Measurements from ENCODE around the gene F3. TPM values are rescaled to one million over a fixed set of nuclear protein-coding genes. Genes with fewer than 3 reads are reported as not detected.

The F3 gene
- polyA plus RNA-seq, 2 of the 4 experiments (the other 2 are of a cell fraction): 3.2 to 4.4 TPM

GRCh38 chr1:94565901-94566300 is 24.3 kb upstream of the F3 start:
- Histone ChIP-seq H3K4me3 (no peak overlapping the region), H3K4me2 (no peak overlapping the region; the same call in 2 of the 3 replicates), H3K4me1 (peaks cover 10% of the 10 kb centered on the region), H3K27ac (no peak overlapping the region), H3K9me3 (no peaks in the 10 kb centered on the region)
- ChIA-PET CTCF (no interaction called here), POLR2A (no interaction called here)
- TF ChIP-seq RARB (CRISPR knock-in tag; IDR thresholded peaks at IDR 0.05): no peak
- WGBS (ENCODE audit: missing lambda C conversion rate): 87% methylated on average over 2 of the region's 2 CpGs
- DNase-seq (ENCODE audit: low read depth in 1 of 2, low spot score in 1 of 2) (no peak), FAIRE-seq (no peak), ATAC-seq (no peak)

DNA sequence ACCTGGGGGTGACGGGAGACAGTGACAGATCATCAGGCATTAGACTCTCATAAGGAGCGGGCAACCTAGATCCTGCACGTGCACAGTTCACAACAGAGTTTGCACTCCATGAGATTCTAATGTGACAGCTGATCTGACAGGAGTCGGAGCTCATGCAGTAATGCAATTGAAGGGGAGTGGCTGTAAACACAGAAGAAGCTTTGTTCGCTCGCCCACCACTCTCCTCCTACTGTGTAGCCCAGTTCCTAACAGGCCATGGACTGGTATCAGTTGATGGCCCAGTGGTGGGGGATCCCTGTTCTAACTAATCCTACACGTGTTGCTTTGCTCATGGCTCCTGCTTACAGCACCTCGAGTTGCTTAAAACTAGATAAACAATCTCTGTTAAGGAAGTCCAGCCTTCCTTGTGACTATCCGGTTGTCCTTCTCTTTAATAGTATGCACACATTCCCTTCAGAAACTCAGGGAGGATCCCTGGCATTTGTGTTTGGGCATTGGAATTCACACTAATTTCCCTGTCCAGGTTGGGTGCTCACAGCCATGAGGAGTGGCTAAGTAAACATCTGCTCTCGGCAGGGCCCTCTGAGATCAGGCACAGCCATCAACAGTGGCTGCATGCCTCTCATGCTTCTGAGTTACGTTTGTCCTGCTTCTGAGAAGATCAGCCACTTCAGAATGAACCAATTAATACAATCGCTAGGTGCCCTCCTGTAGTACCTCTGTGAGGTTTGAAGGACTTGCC is 21.1 kb upstream of the F3 start:
- ChIA-PET POLR2A (no interaction called here), CTCF (interaction anchor here (0.6 kb wide), 1 partner anchor 158 kb away, joined by 3 read pairs; no protein-coding TSS in a partner anchor)
- ATAC-seq: peak in 1 of 2 experiments; percentile 71; a peak in 3 of 6 replicates
- H3K9me3 ChIP-seq: no peaks in the 10 kb centered on the region
- peak overlapping the region; percentile 17 to 52; a peak in 4 of 6 replicates for H3K27ac ChIP-seq
- H3K4me2 ChIP-seq: peak overlapping the region; percentile 62
- peaks cover 10% of the 10 kb centered on the region for H3K4me1 ChIP-seq
- TF ChIP-seq REST (IDR thresholded peaks at IDR 0.05): no peak
- no peak for TF ChIP-seq CBX2 (IDR thresholded peaks at IDR 0.05; ENCODE audit: borderline replicate concordance, low read depth)
- DNase-seq (ENCODE audit: low read depth in 1 of 2, low spot score in 1 of 2): peak in 1 of 2 experiments; percentile 43
- no peak for FAIRE-seq
- no peak overlapping the region for H3K4me3 ChIP-seq
- 53% methylated on average over 12 of the region's 12 CpGs for whole genome bisulfite sequencing (ENCODE audit: missing lambda C conversion rate)

DNA sequence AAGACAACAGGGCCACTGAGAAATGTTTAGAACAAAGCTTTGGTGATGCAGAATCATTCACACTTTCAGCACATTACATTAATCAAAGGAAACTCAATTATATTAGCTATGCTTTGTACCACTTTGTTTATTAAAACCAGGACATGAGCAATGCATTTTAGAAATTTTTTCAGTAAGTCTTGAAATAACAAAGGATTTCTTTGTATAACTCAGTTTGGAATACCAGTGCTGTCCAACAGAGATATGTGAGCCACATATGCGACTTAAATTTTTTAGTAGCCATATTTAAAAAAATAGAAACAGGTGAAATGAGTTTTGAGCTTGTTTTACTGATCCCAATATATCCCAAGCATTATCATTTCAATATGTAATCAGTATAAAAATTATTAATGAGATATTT is 18.8 kb upstream of the F3 start:
- ChIA-PET CTCF (interaction anchor here (0.7 to 1.3 kb wide), 3 partner anchors 10 to 483 kb away, joined by 3 read pairs; no protein-coding TSS in a partner anchor), POLR2A (no interaction called here)
- TF ChIP-seq MYC (IDR thresholded peaks at IDR 0.05; ENCODE audit: borderline replicate concordance, low read length) (no peak), CBX2 (IDR thresholded peaks at IDR 0.05; ENCODE audit: borderline replicate concordance, low read depth) (no peak), EP300 (IDR thresholded peaks at IDR 0.05) (no peak), CBX8 (IDR thresholded peaks at IDR 0.05) (no peak), KDM1A (IDR thresholded peaks at IDR 0.05; ENCODE audit: low read depth) (no peak), FOXS1 (CRISPR knock-in tag; IDR thresholded peaks at IDR 0.05) (no peak), FOSB (CRISPR knock-in tag; IDR thresholded peaks at IDR 0.05) (no peak), BCL3 (IDR thresholded peaks at IDR 0.05) (no peak), HES2 (IDR thresholded peaks at IDR 0.05) (no peak), BHLHE40 (IDR thresholded peaks at IDR 0.05; ENCODE audit: low read depth, low read length) (no peak), CHD2 (IDR thresholded peaks at IDR 0.05; ENCODE audit: low read length, partially characterized antibody) (no peak), NFE2L2 (conservative IDR thresholded peaks at IDR 0.05; ENCODE audit: low read length) (no peak)
- TF ChIP-seq, protein P1, sequence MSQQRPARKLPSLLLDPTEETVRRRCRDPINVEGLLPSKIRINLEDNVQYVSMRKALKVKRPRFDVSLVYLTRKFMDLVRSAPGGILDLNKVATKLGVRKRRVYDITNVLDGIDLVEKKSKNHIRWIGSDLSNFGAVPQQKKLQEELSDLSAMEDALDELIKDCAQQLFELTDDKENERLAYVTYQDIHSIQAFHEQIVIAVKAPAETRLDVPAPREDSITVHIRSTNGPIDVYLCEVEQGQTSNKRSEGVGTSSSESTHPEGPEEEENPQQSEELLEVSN (IDR thresholded peaks at IDR 0.05; ENCODE audit: borderline replicate concordance, low read depth): no peak
- TF ChIP-seq, protein P2, sequence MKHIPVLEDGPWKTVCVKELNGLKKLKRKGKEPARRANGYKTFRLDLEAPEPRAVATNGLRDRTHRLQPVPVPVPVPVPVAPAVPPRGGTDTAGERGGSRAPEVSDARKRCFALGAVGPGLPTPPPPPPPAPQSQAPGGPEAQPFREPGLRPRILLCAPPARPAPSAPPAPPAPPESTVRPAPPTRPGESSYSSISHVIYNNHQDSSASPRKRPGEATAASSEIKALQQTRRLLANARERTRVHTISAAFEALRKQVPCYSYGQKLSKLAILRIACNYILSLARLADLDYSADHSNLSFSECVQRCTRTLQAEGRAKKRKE (CRISPR knock-in tag; IDR thresholded peaks at IDR 0.05; ENCODE audit: low read depth): no peak
- TF ChIP-seq, protein P3, sequence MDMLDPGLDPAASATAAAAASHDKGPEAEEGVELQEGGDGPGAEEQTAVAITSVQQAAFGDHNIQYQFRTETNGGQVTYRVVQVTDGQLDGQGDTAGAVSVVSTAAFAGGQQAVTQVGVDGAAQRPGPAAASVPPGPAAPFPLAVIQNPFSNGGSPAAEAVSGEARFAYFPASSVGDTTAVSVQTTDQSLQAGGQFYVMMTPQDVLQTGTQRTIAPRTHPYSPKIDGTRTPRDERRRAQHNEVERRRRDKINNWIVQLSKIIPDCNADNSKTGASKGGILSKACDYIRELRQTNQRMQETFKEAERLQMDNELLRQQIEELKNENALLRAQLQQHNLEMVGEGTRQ (IDR thresholded peaks at IDR 0.05): no peak
- Histone ChIP-seq H3K4me3 (no peak overlapping the region), H3K4me1 (peaks cover 10% of the 10 kb centered on the region), H3K9me3 (no peaks in the 10 kb centered on the region), H3K27ac (no peak overlapping the region), H3K4me2 (no peak overlapping the region)
- no peak for ATAC-seq
- DNase-seq (ENCODE audit: low read depth in 1 of 2, low spot score in 1 of 2): no peak
- no peak for FAIRE-seq
- 59% methylated on average over 1 of the region's 1 CpG for WGBS (ENCODE audit: missing lambda C conversion rate)
